NCI-H345 treated with DMSO at 0.1 percent for 48 hours (cell line): Measurements from ENCODE around the gene FMNL2.

Source experiments
- DNase-seq: peaks from one replicate; lab custom pipeline; 2025; ENCODE audit not compliant: unreplicated experiment; lab: John Stamatoyannopoulos, UW

The FMNL2 gene

DNA sequence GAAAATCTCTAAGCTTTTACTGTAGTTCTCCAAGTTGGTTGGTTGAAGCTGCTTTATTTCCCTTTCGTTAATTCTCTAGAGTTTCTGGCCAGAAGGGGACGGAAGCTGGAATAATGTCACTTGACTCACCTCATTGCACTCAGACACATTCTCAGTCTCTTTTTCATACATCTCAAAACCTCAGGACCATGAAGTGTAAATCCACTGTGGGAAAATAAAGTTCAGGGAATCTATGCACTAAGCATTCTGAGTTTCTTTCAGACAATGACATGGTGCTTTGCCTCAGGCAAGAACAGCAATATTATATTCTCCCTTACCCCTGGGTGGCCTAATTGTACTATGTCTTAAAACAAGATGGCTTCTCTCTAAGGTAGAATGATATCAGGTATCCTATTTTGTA, 214.4 kb downstream of the FMNL2 start:
- DNase-seq: no peak

DNA sequence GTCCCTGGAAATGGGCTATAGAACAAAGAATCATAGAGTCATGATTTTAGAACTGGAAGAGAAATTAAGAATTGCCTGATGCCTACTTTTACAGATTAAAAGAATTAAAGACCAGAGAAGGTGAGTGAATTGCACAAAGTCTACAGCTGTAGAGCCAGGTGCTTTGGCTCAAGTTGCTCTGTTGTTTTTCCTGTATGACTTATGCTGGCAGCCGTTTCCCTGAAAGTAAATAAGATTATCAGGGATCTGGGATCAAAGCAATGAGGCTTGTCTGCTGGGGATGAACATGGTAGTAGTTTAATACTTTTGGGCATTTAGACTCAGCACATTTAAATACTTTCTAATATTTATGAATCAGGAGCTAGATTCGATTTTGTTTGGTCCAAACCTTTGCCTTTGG, 215.4 kb downstream of the FMNL2 start:
- DNase-seq: no peak

GRCh38 chr2:152552888-152553287, 217.9 kb downstream of the FMNL2 start:
- no peak for DNase-seq

- no peak for DNase-seq
Measured at GRCh38 chr2:152553518-152553917, 218.5 kb downstream of the FMNL2 start.

GRCh38 chr2:152555048-152555447, 220.1 kb downstream of the FMNL2 start:
- no peak for DNase-seq

- no peak for DNase-seq
Measured at GRCh38 chr2:152556506-152556905, 221.5 kb downstream of the FMNL2 start.

GRCh38 chr2:152557273-152557888, 222.4 kb downstream of the FMNL2 start:
- DNase-seq: no peak

GRCh38 chr2:152558158-152558984, 223.4 kb downstream of the FMNL2 start:
- DNase-seq: no peak

DNA sequence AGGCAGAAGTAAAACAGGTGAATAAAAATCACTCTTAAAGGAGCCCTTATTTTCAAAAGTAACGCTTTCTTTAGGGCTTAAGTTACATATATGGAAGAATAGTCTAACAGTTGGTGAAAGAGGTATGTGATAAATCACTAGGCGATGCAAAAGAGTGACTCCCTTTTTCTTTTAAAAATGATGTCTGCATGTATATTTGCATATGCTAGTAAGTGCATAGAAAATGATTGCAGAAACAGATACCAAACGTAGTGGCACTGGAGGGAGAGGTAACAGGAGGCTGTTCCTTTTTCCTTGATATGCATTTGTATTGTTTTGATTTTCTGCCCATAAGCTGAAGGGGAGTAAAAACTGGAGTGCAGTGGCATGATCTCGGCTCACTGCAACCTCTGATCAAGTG, 224.0 kb downstream of the FMNL2 start:
- DNase-seq: no peak

DNA sequence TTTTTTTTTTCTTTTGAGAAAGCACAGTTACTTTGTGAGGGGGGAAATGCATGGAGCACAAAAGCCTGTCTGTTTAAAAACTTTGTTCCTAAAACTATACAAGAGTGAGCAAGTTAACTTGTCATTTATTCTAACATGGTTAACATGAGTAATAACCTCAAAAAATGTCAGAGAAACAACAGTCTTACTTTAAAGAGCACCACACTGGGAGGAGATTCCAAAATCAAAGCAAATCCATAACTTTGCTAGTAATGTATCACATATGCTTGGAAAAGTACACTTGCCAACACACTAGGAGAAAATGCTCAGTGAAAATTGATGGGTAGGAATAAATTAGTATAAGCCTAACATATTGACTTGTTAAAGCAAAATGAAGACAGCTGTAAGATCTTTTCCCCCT, 225.2 kb downstream of the FMNL2 start:
- DNase-seq: no peak

- no peak for DNase-seq
Measured at GRCh38 chr2:152560873-152561595, 226.1 kb downstream of the FMNL2 start.

GRCh38 chr2:152562198-152562884, 227.4 kb downstream of the FMNL2 start:
- DNase-seq: no peak

GRCh38 chr2:152563764-152564163, 228.8 kb downstream of the FMNL2 start:
- DNase-seq: no peak

GRCh38 chr2:152564754-152565551, 230.0 kb downstream of the FMNL2 start:
- DNase-seq: no peak

DNA sequence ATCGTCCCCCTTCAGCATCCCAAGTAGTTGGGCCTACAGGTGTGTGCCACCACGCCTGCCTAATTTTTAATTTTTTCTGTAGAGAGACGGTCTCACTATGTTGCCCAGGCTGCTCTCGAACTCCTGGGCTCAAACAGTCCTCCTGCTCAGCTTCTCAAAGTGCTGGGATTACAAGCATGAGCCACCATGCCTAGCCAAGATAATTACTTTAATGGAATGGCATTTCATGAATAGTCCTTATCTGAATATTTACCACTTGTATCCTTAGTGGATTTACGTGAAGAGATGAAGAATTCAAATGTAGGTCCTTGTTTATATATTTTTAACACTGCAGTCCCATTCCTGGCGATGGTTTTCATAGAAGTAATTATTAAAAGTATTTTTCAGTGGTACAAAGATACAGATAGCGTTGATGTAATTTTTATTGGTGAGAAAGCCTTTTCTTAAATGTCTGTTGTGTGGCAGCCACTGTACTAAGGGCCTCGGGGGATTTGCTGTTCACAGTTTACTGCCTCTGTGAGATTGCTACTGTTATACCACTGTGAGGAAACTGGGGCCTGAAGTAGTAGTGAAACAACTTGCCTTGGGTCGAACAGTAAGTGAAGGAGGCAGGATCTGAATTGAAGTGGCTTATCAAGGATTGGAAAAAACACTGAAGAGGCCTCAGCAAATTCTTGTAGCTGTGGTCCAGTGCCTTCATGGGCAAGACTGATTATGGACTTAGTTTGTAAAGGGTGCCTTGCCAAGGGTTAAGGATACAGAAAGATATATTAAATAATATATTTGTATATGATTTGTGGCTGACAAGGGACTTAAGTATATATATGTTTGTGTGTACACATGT, 231.1 kb downstream of the FMNL2 start:
- DNase-seq: no peak

- no peak for DNase-seq
Measured at GRCh38 chr2:152566728-152567069, 231.7 kb downstream of the FMNL2 start.

- no peak for DNase-seq
Measured at GRCh38 chr2:152568531-152568930, 233.6 kb downstream of the FMNL2 start.

GRCh38 chr2:152569186-152569585, 234.2 kb downstream of the FMNL2 start:
- no peak for DNase-seq

- DNase-seq: no peak
Measured at GRCh38 chr2:152571048-152571766, 236.2 kb downstream of the FMNL2 start.
